ENCODE measurements around the gene SBNO2.

The SBNO2 gene

DNA sequence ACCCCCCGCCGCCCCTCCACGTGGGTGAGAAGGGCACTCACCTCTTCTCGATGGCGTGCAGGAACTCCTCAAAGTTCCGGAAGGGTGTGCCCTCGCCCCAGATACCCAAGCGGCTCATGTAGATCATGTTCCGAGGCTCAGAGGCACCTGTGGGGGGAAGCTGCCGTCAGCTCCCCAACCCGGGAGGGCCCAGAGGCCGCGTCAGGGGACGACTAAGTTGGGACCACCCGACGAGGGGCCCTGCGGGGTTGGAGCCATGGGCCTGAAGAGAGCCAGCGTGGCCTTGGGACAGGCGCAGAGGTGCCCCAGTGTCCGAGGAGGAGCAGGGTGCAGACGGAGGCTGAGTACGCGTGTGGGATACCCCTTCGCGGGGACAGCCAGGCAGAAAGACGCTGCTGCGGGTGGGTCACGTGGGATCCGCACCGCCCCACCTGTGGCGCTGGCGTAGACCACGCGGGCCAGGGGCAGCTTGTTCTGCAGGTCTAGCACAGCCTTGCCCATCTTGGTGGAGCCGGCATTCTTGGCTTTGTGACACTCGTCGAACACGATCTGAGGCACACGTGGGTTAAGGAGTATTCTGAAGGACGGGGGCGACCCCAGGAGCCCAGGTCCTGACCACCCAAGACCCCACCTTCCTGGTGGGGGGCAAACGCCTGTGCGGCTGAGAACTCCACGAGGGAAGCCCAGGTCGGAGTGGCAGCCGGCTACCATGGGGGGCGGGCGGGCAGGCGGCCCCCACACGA is 54.4 kb downstream of the SBNO2 start:
- H3K27ac ChIP-seq (ENCODE audit: low read length): no peak overlapping the region
- DNase-seq: no peak
- H3K9me2 ChIP-seq (replicated peaks; ENCODE audit: insufficient read depth, low read length): no peaks in the 10 kb centered on the region
- no peak for TF ChIP-seq EZH2phosphoT487 (IDR thresholded peaks at IDR 0.05; ENCODE audit: low read length)
- no peak for TF ChIP-seq EZH2 (optimal IDR thresholded peaks at IDR 0.05; ENCODE audit: low read depth, low read length)
- TF ChIP-seq, protein P1, sequence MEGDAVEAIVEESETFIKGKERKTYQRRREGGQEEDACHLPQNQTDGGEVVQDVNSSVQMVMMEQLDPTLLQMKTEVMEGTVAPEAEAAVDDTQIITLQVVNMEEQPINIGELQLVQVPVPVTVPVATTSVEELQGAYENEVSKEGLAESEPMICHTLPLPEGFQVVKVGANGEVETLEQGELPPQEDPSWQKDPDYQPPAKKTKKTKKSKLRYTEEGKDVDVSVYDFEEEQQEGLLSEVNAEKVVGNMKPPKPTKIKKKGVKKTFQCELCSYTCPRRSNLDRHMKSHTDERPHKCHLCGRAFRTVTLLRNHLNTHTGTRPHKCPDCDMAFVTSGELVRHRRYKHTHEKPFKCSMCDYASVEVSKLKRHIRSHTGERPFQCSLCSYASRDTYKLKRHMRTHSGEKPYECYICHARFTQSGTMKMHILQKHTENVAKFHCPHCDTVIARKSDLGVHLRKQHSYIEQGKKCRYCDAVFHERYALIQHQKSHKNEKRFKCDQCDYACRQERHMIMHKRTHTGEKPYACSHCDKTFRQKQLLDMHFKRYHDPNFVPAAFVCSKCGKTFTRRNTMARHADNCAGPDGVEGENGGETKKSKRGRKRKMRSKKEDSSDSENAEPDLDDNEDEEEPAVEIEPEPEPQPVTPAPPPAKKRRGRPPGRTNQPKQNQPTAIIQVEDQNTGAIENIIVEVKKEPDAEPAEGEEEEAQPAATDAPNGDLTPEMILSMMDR (IDR thresholded peaks at IDR 0.05; ENCODE audit: low read length): no peak
- no peak overlapping the region for H3K4me2 ChIP-seq (ENCODE audit: low read depth, low read length)
- no peaks in the 10 kb centered on the region for H4K20me1 ChIP-seq (ENCODE audit: insufficient read depth, low read length)
- no peak overlapping the region for H2AFZ ChIP-seq (ENCODE audit: low read length)
- no peaks in the 10 kb centered on the region for H3K9me3 ChIP-seq (replicated peaks; ENCODE audit: insufficient read depth, low read length)
- no peak overlapping the region for H3K4me3 ChIP-seq (ENCODE audit: low read length)
- H3K36me3 ChIP-seq (replicated peaks; ENCODE audit: insufficient read depth, low read length): peaks cover 12% of the 10 kb centered on the region
- no peaks in the 10 kb centered on the region for H3K27me3 ChIP-seq (replicated peaks; ENCODE audit: insufficient read depth, low read length)
- no peak overlapping the region for H3K9ac ChIP-seq (ENCODE audit: low read length)
- H3F3A ChIP-seq (ENCODE audit: insufficient read depth, low read length): no peaks in the 10 kb centered on the region
- no peaks in the 10 kb centered on the region for H3K4me1 ChIP-seq (ENCODE audit: low read length)
- H3K79me2 ChIP-seq (ENCODE audit: low read length): peaks cover 7% of the 10 kb centered on the region

DNA sequence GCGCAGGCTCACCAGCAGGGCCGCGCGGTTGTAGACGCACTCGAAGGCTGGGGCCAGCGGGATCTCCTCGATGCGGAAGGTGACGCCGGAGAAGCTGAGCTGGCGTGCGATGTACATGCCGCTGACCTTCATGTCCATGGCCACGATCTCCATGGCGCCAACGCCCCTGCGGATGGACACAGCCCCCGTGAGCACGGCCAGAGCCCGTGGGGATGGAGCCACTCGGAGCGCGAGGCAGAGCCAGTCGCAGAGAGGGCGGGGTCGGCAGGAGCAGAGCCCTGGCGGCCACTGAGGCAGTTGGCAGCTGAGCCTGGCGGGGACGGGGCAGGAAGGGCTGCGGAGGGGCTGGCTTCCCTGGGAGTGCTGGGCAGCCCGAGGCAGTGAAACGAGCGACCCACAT is 55.1 kb downstream of the SBNO2 start:
- no peaks in the 10 kb centered on the region for H4K20me1 ChIP-seq (ENCODE audit: insufficient read depth, low read length)
- no peak for DNase-seq

GRCh38 chr19:1117654-1118053 is 56.4 kb downstream of the SBNO2 start:
- no peaks in the 10 kb centered on the region for H3K4me1 ChIP-seq (ENCODE audit: low read length)
- H3K9ac ChIP-seq (ENCODE audit: low read length): no peak overlapping the region
- no peaks in the 10 kb centered on the region for H3K79me2 ChIP-seq (ENCODE audit: low read length)
- TF ChIP-seq EZH2phosphoT487 (IDR thresholded peaks at IDR 0.05; ENCODE audit: low read length): no peak
- TF ChIP-seq, protein P1 (IDR thresholded peaks at IDR 0.05; ENCODE audit: low read length): no peak
- no peak for TF ChIP-seq EZH2 (optimal IDR thresholded peaks at IDR 0.05; ENCODE audit: low read depth, low read length)
- DNase-seq: no peak
- no peaks in the 10 kb centered on the region for H3F3A ChIP-seq (ENCODE audit: insufficient read depth, low read length)
- H3K4me2 ChIP-seq (ENCODE audit: low read depth, low read length): no peak overlapping the region
- no peaks in the 10 kb centered on the region for H3K9me2 ChIP-seq (replicated peaks; ENCODE audit: insufficient read depth, low read length)
- no peak overlapping the region for H3K4me3 ChIP-seq (ENCODE audit: low read length)
- H3K27me3 ChIP-seq (replicated peaks; ENCODE audit: insufficient read depth, low read length): no peaks in the 10 kb centered on the region
- H3K36me3 ChIP-seq (replicated peaks; ENCODE audit: insufficient read depth, low read length): peaks cover 1% of the 10 kb centered on the region; the same call in 1 of the 2 replicates
- H2AFZ ChIP-seq (ENCODE audit: low read length): no peak overlapping the region
- H3K27ac ChIP-seq (ENCODE audit: low read length): no peak overlapping the region
- H3K9me3 ChIP-seq (replicated peaks; ENCODE audit: insufficient read depth, low read length): no peaks in the 10 kb centered on the region
- H4K20me1 ChIP-seq (ENCODE audit: insufficient read depth, low read length): no peaks in the 10 kb centered on the region

More for the DNA sequence above, 55.1 kb downstream of the SBNO2 start:
- Histone ChIP-seq H3K36me3 (replicated peaks; ENCODE audit: insufficient read depth, low read length) (peaks cover 12% of the 10 kb centered on the region), H3K4me2 (ENCODE audit: low read depth, low read length) (no peak overlapping the region), H3K9ac (ENCODE audit: low read length) (no peak overlapping the region), H3K79me2 (ENCODE audit: low read length) (peaks cover under 1% of the 10 kb centered on the region; the same call in 1 of the 2 replicates), H3F3A (ENCODE audit: insufficient read depth, low read length) (no peaks in the 10 kb centered on the region), H3K9me3 (replicated peaks; ENCODE audit: insufficient read depth, low read length) (no peaks in the 10 kb centered on the region), H3K4me1 (ENCODE audit: low read length) (no peaks in the 10 kb centered on the region), H2AFZ (ENCODE audit: low read length) (no peak overlapping the region), H3K27ac (ENCODE audit: low read length) (no peak overlapping the region), H3K9me2 (replicated peaks; ENCODE audit: insufficient read depth, low read length) (no peaks in the 10 kb centered on the region), H3K27me3 (replicated peaks; ENCODE audit: insufficient read depth, low read length) (no peaks in the 10 kb centered on the region), H3K4me3 (ENCODE audit: low read length) (no peak overlapping the region)
- no peak for TF ChIP-seq EZH2phosphoT487 (IDR thresholded peaks at IDR 0.05; ENCODE audit: low read length)
- no peak for TF ChIP-seq EZH2 (optimal IDR thresholded peaks at IDR 0.05; ENCODE audit: low read depth, low read length)
- TF ChIP-seq, protein P1 (IDR thresholded peaks at IDR 0.05; ENCODE audit: low read length): no peak
